HepG2 (cell line): ENCODE measurements around the gene NCOA7. TPM values are rescaled to one million over a fixed set of nuclear protein-coding genes. Genes with fewer than 3 reads are reported as not detected.

ENCODE experiments used
- DNMT1 ChIP-seq: sonication (generic); formaldehyde crosslinking; IDR thresholded peaks from 2 replicates; pipeline ENCODE4 v1.5.1; 2020; ENCODE audit warnings: mild to moderate bottlenecking, missing genetic modification reagents
- EZH2 ChIP-seq: conservative IDR thresholded peaks from 2 replicates; pipeline ENCODE4 v1.6.1; 2012; ENCODE audit warnings: mild to moderate bottlenecking, low read depth, low read length, moderate library complexity
- JUN ChIP-seq: sonication (generic); formaldehyde crosslinking; IDR thresholded peaks from 2 replicates; pipeline ENCODE4 v1.4.0; 2020; ENCODE audit warnings: mild to moderate bottlenecking, missing genetic modification reagents
- MEIS1 ChIP-seq: sonication (generic); formaldehyde crosslinking; IDR thresholded peaks from 2 replicates; pipeline ENCODE4 v1.9.0; 2021; ENCODE audit warnings: mild to moderate bottlenecking, missing genetic modification reagents, moderate library complexity, borderline replicate concordance
- MTA1 ChIP-seq: sonication (generic); formaldehyde crosslinking; IDR thresholded peaks from 2 replicates; pipeline ENCODE4 v1.4.0; 2020; ENCODE audit warnings: missing genetic modification reagents, mild to moderate bottlenecking, borderline replicate concordance
- MXI1 ChIP-seq: IDR thresholded peaks from 3 replicates; pipeline ENCODE4 v1.6.1; 2012; ENCODE audit warnings: low read depth, low read length, inconsistent platforms, borderline replicate concordance
- REPIN1 ChIP-seq: sonication (generic); formaldehyde crosslinking; IDR thresholded peaks from 2 replicates; pipeline ENCODE4 v1.8.0; 2022; ENCODE audit warnings: missing genetic modification reagents, low read depth, mild to moderate bottlenecking, borderline replicate concordance
- TCF7 ChIP-seq: sonication (generic); IDR thresholded peaks from 2 replicates; pipeline ENCODE4 v1.6.1; 2016; ENCODE audit warnings: antibody characterized with exemption, low read depth
- XRCC5 ChIP-seq: fragments of 200-400 bp; formaldehyde crosslinking; optimal IDR thresholded peaks from 2 replicates; pipeline ENCODE3; 2017; ENCODE audit warnings: mild to moderate bottlenecking, low read length
- ZNF572 ChIP-seq: sonication (generic); formaldehyde crosslinking; IDR thresholded peaks from 2 replicates; pipeline ENCODE4 v1.5.1; 2020; ENCODE audit warnings: mild to moderate bottlenecking, missing genetic modification reagents
- ZNF574 ChIP-seq: sonication (generic); formaldehyde crosslinking; IDR thresholded peaks from 2 replicates; pipeline ENCODE4 v1.4.0; 2020; ENCODE audit warnings: missing genetic modification reagents
- polyA plus RNA-seq, 8 experiments: library from polyadenylated mRNA; depleted of rRNA in 3 of 8; stranded (reverse) in 7 of 8; unstranded in 1 of 8; fragments of >200 nt; fragmentation: Illumina TruSeq in 4 of 8; extraction: Trizol in 4 of 8; gene quantifications; 2 replicates each; pipeline versions ENCODE4 v1.2.1 to v1.2.3, GENCODE V29; 2011 to 2016; ENCODE audit warnings: low read depth in 4 of 8, missing spikeins in 1 of 8, mixed read lengths in 1 of 8; ENCODE audit not compliant: insufficient read depth in 1 of 8
- total RNA-seq, 5 experiments: library from RNA; depleted of rRNA; stranded (reverse); fragments of >200 nt; fragmentation: Illumina TruSeq; extraction: Trizol; gene quantifications; 2 replicates each; pipeline ENCODE4 v1.2.3, GENCODE V29; 2016; ENCODE audit warnings: low read depth in 1 of 5
- TF ChIP-seq, protein P1 (sequence below): sonication (generic); formaldehyde crosslinking; IDR thresholded peaks from 2 replicates; pipeline ENCODE4 v1.5.0; 2020; ENCODE audit warnings: mild to moderate bottlenecking, missing genetic modification reagents, moderate library complexity

The NCOA7 gene
- total and polyA plus RNA-seq, 2 of the 13 experiments (the other 11 are each of a cell fraction or from before 2014, with no cell fraction given), result 13.6 to 20.8 TPM

DNA sequence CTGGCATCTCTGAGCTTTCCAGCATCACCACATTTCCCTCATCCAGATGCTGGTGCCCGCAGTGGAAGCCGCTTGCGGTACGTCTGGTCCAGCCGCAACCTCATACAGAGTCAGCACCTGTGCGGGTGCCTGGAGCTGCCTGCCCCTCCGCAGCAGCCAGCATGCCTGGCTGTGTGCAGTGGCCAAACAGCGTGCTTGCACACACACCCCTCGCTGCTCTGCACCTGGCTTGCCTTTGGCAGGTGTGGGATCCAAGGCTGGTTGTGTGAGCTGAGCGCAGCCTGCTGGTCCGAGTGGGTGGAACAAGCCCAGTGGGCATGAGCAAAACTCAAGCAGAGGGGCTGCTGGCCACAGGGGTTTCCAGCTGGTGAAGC, 162.7 kb downstream of the NCOA7 start (continued):
- TF ChIP-seq, protein P1, sequence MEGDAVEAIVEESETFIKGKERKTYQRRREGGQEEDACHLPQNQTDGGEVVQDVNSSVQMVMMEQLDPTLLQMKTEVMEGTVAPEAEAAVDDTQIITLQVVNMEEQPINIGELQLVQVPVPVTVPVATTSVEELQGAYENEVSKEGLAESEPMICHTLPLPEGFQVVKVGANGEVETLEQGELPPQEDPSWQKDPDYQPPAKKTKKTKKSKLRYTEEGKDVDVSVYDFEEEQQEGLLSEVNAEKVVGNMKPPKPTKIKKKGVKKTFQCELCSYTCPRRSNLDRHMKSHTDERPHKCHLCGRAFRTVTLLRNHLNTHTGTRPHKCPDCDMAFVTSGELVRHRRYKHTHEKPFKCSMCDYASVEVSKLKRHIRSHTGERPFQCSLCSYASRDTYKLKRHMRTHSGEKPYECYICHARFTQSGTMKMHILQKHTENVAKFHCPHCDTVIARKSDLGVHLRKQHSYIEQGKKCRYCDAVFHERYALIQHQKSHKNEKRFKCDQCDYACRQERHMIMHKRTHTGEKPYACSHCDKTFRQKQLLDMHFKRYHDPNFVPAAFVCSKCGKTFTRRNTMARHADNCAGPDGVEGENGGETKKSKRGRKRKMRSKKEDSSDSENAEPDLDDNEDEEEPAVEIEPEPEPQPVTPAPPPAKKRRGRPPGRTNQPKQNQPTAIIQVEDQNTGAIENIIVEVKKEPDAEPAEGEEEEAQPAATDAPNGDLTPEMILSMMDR (CRISPR knock-in tag), result peak; percentile 99
- TF ChIP-seq XRCC5 (peak; percentile 36), MTA1 (peak; percentile 52; the same call in 1 of the 2 replicates), JUN (no peak), DNMT1 (CRISPR knock-in tag) (peak; percentile 17; the same call in 1 of the 2 replicates), REPIN1 (CRISPR knock-in tag) (0 out of 2 replicates have a peak, but pooled peaks have one; percentile 65), ZNF572 (CRISPR knock-in tag) (0 out of 2 replicates have a peak, but pooled peaks have one; percentile 37), MEIS1 (CRISPR knock-in tag) (no peak), ZNF574 (CRISPR knock-in tag) (0 out of 2 replicates have a peak, but pooled peaks have one; percentile 34), TCF7 (no peak), MXI1 (peak; percentile 60; the same call in 1 of the 3 replicates), EZH2 (no peak)
